NCI-H748 (cell line): ENCODE measurements around the gene SMIM17.

Experiments
- DNase-seq: peaks from one replicate; lab custom pipeline; 2025; ENCODE audit not compliant: unreplicated experiment; lab: John Stamatoyannopoulos, UW

SMIM17 gene

GRCh38 chr19:56642711-56643459 lies at the start of gene SMIM17:
Gene SMIM17, plus strand, starts transcription at chr19:56643159. Its CDS starts 2,509 bp downstream, at chr19:56645668.
- no peak for DNase-seq

- DNase-seq = peak; percentile 37
Observed at GRCh38 chr19:56594446-56594782, 48.5 kb upstream of the SMIM17 start.

- peak; percentile 96 for DNase-seq
Observed at GRCh38 chr19:56594783-56595547, 48.0 kb upstream of the SMIM17 start, which contains the start of gene ZNF71. Gene ZNF71, plus strand, starts transcription at chr19:56595302. Its CDS starts 6,257 bp downstream, at chr19:56601559.

- no peak for DNase-seq
Observed at GRCh38 chr19:56595548-56595899, 47.4 kb upstream of the SMIM17 start.

GRCh38 chr19:56596676-56597075 lies 46.3 kb upstream of the SMIM17 start:
- no peak for DNase-seq

GRCh38 chr19:56597696-56598095 lies 45.3 kb upstream of the SMIM17 start:
- no peak for DNase-seq

GRCh38 chr19:56601375-56601774 lies 41.6 kb upstream of the SMIM17 start:
- no peak for DNase-seq

- DNase-seq = no peak
Observed at GRCh38 chr19:56603829-56604228, 39.1 kb upstream of the SMIM17 start.

- no peak for DNase-seq
Observed at GRCh38 chr19:56608274-56608964, 34.5 kb upstream of the SMIM17 start.

- DNase-seq = no peak
Observed at GRCh38 chr19:56611288-56611687, 31.7 kb upstream of the SMIM17 start.

GRCh38 chr19:56612737-56613136 lies 30.2 kb upstream of the SMIM17 start:
- DNase-seq = no peak

GRCh38 chr19:56613639-56614038 lies 29.3 kb upstream of the SMIM17 start:
- DNase-seq = no peak

GRCh38 chr19:56617531-56617930 lies 25.4 kb upstream of the SMIM17 start:
- no peak for DNase-seq

GRCh38 chr19:56619121-56619520 lies 23.8 kb upstream of the SMIM17 start:
- no peak for DNase-seq

- DNase-seq = no peak
Observed at GRCh38 chr19:56622374-56622773, 20.6 kb upstream of the SMIM17 start.

- DNase-seq = no peak
Observed at GRCh38 chr19:56623006-56623405, 20.0 kb upstream of the SMIM17 start.

- no peak for DNase-seq
Observed at GRCh38 chr19:56625708-56626107, 17.3 kb upstream of the SMIM17 start.

- DNase-seq = no peak
Observed at GRCh38 chr19:56633021-56633420, 9.9 kb upstream of the SMIM17 start.

GRCh38 chr19:56637976-56638555 lies 4.9 kb upstream of the SMIM17 start:
- DNase-seq = no peak

GRCh38 chr19:56639217-56639616 lies 3.7 kb upstream of the SMIM17 start:
- no peak for DNase-seq

GRCh38 chr19:56643460-56643955 lies 549 bp downstream of the SMIM17 start:
- DNase-seq = no peak
